Globus pallidus (tissue), 1 donor: ENCODE measurements around the gene IL17C.
"Not testable (repeated sequence)": the region's sequence is repeated elsewhere in the genome, so short reads cannot be mapped to it uniquely, and the experiment has no call there.

Experiments used
- DNase-seq: peaks from one replicate; pipeline ENCODE4 v3.0.0-alpha.2; 2015; ENCODE audit warnings: low spot score

The IL17C gene

GRCh38 chr16:88659160-88659559 lies 20.8 kb downstream of the IL17C start:
- no peak for DNase-seq

DNA sequence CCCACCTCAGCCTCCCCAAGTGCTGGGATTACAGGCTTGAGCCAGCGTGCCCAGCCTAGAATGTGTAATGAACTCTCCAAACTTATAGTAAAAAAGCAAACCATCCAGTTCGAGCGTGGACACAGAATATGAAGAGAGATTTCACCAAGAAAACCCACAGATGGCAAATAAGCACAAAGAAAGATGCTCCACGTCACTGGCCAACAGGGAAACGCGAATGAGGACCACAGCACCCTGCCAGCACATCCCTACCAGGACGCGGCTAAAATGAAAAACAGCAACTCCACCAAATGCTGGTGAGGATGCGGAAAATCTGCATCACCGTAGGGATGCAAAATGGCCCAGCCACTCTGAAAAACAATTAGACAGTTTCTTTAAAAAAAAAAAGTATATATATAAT lies 23.1 kb downstream of the IL17C start:
- no peak for DNase-seq

GRCh38 chr16:88662222-88662842 lies 24.0 kb downstream of the IL17C start:
- DNase-seq, result no peak

- peak; percentile 97 for DNase-seq
Measured at GRCh38 chr16:88662843-88663606, 24.7 kb downstream of the IL17C start, which contains the start of gene MVD. TSS of gene MVD (minus strand) at chr16:88663091. CDS start at chr16:88663080, 11 bp downstream.

GRCh38 chr16:88665148-88665547 lies 26.8 kb downstream of the IL17C start:
- no peak for DNase-seq

DNA sequence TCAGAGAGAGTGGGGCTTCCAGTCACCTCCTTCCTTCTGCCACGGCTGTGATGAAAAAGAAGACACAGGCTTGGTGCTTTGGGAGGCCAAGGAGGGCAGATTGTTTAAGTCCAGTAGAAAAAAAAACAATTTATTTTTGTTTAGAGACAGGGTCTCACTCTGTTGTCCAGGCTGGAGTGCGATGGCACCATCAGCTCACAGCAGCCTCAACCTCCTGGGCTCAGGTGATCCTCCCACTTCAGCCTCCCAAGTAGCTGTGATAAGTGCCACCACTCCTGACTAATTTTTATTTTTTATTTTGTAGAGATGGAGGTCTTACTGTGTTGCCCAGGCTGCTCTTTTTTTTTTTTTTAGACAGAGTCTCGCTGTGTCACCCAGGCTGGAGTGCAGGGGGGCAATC lies 27.2 kb downstream of the IL17C start:
- no peak for DNase-seq

GRCh38 chr16:88667461-88667860 lies 29.1 kb downstream of the IL17C start:
- DNase-seq, result no peak

- DNase-seq, result not testable (repeated sequence)
Measured at GRCh38 chr16:88669493-88669892, 31.1 kb downstream of the IL17C start.

DNA sequence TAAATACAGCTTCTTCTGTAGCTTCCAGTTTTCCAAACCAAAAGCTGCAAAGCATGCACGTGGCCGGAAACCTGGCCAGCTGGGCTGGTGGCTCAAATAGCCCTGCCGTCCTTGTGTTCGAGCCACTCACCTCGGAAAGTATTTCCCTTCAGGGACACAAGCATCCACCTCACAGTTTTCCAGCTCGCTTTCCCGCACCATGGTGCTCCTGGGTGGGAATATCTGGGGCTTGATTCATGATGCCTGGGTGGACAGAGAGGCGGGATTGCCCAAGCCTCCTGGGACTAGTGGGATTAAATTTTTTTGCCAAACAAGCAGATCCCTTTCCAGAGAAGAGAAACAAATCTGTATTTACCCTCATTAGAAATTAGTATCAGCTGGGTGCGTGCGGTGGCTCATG lies 31.6 kb downstream of the IL17C start:
- no peak for DNase-seq

DNA sequence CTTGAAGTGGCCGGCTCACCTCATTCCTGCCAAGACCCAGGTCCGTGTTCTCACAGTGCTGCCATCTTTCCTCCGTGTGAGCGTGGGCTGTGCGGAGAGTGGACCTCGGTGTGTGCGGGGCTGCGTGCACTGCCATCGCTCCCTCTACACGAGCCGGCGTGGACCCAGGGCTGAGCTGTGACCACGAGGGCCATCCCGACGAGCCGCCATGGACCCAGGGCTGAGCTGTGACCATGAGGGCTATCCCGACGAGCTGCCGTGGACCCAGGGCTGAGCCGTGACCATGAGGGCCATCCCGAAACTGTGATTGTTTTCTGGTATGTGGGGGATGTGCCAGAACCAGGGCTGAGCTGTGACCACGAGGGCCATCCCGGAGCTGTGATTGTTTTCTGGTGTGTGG lies 33.4 kb downstream of the IL17C start:
- no peak for DNase-seq

- DNase-seq, result no peak
Measured at GRCh38 chr16:88672776-88673175, 34.4 kb downstream of the IL17C start.

DNA sequence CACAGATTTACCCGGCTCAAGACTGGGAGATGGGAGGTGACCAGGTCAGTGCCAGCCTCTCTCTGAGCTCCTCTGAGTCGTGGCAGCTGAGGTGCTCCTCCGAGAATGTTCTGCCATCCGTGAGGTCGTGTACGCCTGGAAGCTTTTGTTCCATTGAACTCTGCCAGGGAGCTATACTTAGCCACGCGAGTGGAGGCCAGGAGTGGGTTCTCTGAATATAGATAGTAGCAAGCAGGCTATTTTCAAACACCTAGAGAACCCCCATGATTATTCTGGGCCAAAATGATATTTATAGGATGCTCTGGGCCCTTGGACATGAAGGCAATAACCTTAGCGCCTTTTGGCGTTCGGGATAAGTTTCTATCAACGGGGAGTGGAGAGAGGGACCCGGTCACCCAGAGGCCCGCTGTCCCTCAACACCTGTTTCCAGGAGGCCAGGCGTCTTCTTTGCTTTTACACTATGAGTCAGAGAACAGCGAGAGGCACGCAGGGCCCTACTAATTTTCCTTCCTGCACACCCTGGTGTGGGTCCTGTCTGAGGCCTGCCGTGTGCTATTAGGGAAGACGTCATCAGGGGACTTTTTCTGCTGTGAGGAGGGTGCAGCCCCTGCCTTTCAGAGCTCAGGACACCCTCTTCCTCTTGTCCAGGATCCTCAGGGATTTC lies 35.5 kb downstream of the IL17C start:
- no peak for DNase-seq

DNA sequence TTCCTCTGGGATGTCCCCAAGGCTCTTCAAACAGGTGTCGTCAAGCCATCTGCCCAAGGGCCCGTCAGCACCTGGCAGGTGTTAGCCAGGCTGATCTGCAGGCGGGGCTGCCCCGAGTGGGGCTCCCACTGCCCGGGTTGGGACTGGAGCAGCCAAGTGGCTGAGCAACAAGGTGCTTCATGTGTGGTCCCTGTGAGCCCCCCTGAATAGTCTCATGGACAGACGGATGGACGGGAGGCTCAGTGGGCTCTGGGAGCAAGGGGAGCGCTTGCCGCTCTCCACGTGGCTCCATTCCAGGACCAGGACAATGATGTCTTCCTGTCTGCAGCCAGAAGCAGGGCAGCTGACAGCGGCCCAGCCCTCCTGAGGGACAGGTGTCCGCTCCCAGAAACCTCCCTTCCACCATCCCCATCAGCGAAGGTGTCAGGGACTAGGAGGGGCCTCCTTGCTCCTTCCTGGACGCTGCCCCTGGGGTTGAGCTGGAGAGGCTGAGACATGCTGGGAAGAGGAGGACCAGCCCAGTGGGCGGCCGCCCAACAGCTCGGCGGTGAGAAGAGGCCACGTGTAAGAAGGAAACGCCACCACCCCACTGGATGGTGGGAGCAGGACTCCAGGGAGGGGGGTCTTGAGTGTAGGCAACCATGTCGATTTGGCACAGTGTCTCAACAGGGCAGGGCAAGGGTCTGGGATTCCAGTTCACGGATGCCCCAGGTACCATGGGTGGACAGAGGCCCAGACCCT lies 38.3 kb downstream of the IL17C start:
- no peak for DNase-seq

- no peak for DNase-seq
Measured at GRCh38 chr16:88677721-88678120, 39.3 kb downstream of the IL17C start.

GRCh38 chr16:88678224-88678979 lies 40.0 kb downstream of the IL17C start:
- DNase-seq, result no peak

- DNase-seq, result no peak
Measured at GRCh38 chr16:88680554-88681083, 42.2 kb downstream of the IL17C start.

- no peak for DNase-seq
Measured at GRCh38 chr16:88681084-88681680, 42.8 kb downstream of the IL17C start.

DNA sequence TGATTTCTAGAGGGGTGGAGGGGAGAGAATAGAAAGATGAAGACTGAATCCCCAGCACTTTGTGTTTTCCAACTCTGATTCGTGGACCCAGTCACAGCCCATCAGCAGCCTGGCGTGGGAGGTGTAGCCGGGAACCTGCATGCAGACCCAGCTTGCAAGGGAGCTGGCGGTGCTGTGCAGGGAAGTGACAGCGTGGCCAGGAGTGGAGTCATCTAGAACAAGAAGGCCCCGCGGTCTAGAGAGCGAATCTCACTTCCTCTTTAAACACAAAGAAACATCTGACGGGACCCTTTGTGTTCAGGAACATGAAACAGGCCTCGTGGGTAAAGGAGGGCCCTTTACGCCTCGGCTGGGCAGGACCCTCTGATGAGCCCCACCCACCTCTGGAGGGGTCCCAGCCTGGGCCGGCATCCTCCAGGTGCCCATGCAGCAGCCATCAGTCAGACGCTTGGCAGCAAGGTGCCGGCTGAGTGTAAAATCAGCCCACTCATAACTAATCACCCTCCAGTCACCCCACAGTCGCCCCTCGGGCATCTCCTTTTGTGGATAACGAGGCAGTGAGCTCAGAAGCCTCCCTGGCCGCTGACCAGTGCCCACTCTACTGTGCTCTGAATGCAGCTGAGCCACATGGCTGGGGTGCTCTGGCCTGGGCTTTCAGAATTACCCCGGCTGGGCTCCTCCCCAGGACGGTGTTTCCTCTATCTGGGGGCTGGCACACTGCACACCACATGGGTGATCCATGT lies 43.5 kb downstream of the IL17C start:
- peak; percentile 61 for DNase-seq

GRCh38 chr16:88684569-88685155 lies 46.3 kb downstream of the IL17C start:
- no peak for DNase-seq
